HEK293T (cell line): Measurements from ENCODE around the gene WDR89.

Experiments
- ARNT ChIP-seq: fragments of 450-650 bp; IDR thresholded peaks from 2 replicates; pipeline ENCODE4 v1.6.1; 2017; ENCODE audit warnings: mild to moderate bottlenecking
- BHLHE40 ChIP-seq: fragments of 450-650 bp; IDR thresholded peaks from 2 replicates; pipeline ENCODE4 v1.6.1; 2016; ENCODE audit warnings: mild to moderate bottlenecking, moderate library complexity, borderline replicate concordance
- ELF4 ChIP-seq: fragments of 450-650 bp; IDR thresholded peaks from 2 replicates; pipeline ENCODE4 v1.6.1; 2017; ENCODE audit warnings: antibody characterized with exemption

DNA sequence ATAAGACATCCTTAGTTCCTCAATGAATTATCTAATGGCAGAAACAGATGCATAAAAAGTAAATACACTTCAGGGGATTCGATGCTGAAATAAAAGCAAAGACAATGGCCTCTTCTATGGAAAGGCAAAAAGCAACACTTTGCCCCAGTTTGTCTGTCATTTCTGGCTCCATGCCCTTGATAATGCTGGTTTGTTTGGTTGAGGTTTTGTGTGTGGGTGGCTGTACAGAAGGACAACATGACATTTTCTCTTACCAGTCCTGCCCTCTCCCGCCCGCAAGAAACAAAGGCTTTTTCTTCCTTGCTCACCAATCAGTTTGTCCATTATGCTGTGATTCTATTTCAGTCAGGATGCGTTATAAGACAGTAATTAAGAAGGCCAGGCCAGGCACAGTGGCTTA is 18.1 kb upstream of the WDR89 start:
- TF ChIP-seq BHLHE40 (no peak), ARNT (no peak), ELF4 (no peak)
